Activated T-cell treated with anti-CD3 and anti-CD28 coated beads for 4 hours (primary cell): ENCODE measurements around the gene KDM4F.
"Not testable (repeated sequence)": the region's sequence is repeated elsewhere in the genome, so short reads cannot be mapped to it uniquely, and the experiment has no call there.

Source experiments
- DNase-seq: peaks from one replicate; pipeline ENCODE4 v3.0.0-alpha.2; 2020

The KDM4F gene

DNA sequence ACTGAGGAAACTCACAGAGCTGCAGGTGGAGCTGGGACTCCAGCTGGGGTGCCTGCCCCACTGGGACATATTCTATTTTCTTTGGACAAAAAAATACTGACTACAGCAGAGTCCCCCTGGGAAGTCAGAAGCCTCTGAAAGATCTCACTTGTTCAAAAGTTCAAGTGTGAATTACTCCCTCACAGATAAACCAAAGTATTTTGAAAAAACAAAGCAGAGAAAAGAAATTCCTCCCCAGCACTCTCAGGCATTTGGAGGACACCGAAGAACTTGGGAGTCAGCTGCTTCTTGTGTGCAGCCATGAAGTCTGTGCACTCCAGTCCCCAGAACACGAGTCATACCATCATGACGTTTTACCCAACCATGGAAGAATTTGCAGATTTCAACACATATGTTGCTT lies at the start of gene KDM4F:
KDM4F (plus strand) TSS at position 301 of the 400 bp plus-strand sequence.
- DNase-seq = not testable (repeated sequence)

- DNase-seq = no peak
Measured at GRCh38 chr11:95003716-95004115, 45.5 kb upstream of the KDM4F start.

GRCh38 chr11:95005642-95006041 lies 43.6 kb upstream of the KDM4F start:
- DNase-seq = no peak

GRCh38 chr11:95011376-95011775 lies 37.8 kb upstream of the KDM4F start:
- no peak for DNase-seq

- no peak for DNase-seq
Measured at GRCh38 chr11:95014184-95014821, 34.9 kb upstream of the KDM4F start.

GRCh38 chr11:95016139-95016538 lies 33.1 kb upstream of the KDM4F start:
- DNase-seq = no peak

- DNase-seq = not testable (repeated sequence)
Measured at GRCh38 chr11:95021468-95021867, 27.8 kb upstream of the KDM4F start.

DNA sequence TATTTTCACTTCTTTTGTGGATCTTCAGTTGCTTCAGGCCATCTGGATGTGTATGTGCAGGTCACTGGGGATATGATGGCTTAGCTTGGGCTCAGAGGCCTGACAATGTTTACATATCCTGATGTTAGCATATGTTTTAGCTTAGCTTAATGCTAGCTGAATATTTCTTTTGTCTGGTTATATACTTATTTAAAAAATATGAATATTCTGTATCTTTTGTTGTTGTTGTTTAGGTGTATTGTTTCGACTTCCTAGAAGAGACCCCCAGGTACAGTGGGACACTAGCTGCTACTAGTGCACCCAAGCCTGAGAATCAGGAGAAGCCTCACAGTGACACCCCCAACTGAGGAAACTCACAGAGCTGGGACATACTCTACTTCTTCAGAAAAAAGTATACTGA lies 24.3 kb upstream of the KDM4F start, which contains the start of gene KDM4E:
KDM4E (plus strand) TSS at position 301 of the 400 bp plus-strand sequence. CDS start 300 bp downstream, outside the sequence.
- DNase-seq = no peak

- DNase-seq = not testable (repeated sequence)
Measured at GRCh38 chr11:95025594-95025993, 23.6 kb upstream of the KDM4F start.

- DNase-seq = no peak
Measured at GRCh38 chr11:95028357-95028756, 20.9 kb upstream of the KDM4F start.

GRCh38 chr11:95033051-95033450 lies 16.2 kb upstream of the KDM4F start:
- DNase-seq = no peak

DNA sequence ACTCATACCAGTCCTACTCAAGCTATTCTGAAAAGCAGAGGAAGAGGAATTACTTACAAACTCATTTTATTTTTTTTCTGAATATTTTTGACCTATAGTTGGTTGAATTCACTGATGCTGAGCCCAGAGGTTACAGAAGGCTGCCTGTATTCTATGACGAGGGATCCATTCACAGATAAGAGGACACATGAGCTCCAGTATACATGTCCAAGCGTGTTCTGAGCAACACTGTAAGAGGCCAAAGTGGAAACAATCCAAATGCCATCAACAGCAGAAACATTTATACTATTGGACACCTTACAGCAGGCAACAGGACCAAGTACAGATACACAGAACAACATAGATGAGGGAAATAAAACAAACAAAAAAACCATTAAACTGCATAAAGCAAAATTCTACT lies 13.9 kb upstream of the KDM4F start:
- DNase-seq = no peak

- DNase-seq = not testable (repeated sequence)
Measured at GRCh38 chr11:95037356-95038035, 11.7 kb upstream of the KDM4F start.

GRCh38 chr11:95042239-95042638 lies 7.0 kb upstream of the KDM4F start:
- no peak for DNase-seq

DNA sequence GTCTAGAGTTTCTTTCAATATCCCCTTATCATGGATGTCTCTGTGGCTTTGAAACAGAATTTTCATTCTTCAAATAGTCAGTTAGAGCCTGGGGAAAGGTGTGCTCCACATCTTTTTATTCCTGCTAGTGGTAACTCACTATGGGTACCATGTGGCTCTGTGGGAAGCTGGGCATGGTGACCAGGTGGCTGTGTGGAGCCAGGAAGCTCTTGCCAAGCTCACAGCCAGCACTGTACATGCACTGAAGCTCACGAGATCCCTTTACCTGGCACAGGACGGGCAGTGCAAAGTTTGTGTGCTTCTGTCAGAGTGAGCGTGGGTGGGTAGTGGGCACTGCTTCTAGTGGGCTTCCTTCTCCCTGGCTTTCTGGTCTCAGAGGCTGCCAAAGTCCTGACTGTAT lies 6.3 kb upstream of the KDM4F start:
- DNase-seq = no peak

GRCh38 chr11:95044010-95044409 lies 5.2 kb upstream of the KDM4F start:
- no peak for DNase-seq

DNA sequence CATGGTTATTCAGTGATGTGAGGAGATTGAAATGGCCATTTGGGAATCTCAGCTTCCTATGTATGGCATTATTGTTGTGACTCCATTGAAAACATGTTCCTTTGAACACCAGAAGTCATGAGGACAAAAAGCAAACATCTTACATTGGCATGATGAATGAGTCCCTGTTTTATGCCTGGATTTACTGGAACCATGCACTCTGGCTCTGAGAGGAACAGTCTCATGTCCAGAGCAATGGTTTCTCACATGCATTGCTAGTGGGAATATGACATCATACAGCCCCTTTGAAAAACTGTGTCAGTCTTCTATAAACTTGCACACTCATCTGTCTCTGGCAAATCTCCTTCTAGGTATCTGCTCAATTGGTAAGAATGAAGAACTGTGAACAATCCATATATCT lies 3.4 kb upstream of the KDM4F start:
- no peak for DNase-seq

GRCh38 chr11:95050595-95051202 lies 1.5 kb downstream of the KDM4F start:
- DNase-seq = no peak

DNA sequence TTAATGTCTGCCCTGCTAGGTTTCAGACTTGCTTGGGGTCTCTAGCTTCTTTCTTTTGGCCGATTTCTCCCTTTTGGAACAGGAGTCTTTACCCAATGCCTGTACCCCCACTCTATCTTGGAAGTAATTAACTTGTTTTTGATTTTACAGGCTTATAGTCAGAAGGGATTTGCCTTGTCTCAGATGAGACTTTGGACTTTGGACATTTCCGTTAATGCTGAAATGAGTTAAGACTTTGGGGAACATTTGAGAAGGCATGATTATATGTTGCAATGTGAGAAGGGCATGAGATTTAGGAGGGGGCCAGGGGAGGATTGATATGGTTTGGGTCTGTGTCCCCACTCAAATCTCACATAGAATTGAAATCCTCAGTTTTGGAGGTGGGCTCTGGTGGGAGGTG lies 5.1 kb downstream of the KDM4F start:
- DNase-seq = no peak

- no peak for DNase-seq
Measured at GRCh38 chr11:95055283-95055897, 6.2 kb downstream of the KDM4F start.

GRCh38 chr11:95057959-95058358 lies 8.7 kb downstream of the KDM4F start:
- DNase-seq = no peak

DNA sequence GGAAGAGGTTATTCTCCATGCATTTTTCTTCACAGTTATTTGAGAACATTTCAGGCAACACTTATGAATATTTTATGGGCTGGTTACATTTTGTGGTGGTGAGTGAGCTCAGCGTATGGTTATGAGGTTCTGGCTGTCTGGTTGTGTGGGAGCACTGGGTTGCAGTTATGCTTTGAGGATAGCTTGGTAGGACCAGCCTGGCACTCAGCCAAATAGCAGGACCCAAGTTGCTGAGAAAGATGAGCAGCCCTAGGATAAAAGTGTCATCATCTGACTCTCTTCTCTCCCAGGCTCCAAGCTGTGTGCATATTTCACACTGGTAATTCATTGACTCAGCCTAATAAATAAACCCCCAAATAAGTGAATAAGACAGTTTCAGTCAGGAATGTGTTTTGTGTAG lies 9.4 kb downstream of the KDM4F start:
- no peak for DNase-seq

- no peak for DNase-seq
Measured at GRCh38 chr11:95059046-95059445, 9.8 kb downstream of the KDM4F start.

- no peak for DNase-seq
Measured at GRCh38 chr11:95065336-95065735, 16.1 kb downstream of the KDM4F start.
